HEK293T (cell line): ENCODE measurements around the gene MRO.

Experiments used
- ARNT ChIP-seq: fragments of 450-650 bp; IDR thresholded peaks from 2 replicates; pipeline ENCODE4 v1.6.1; 2017; ENCODE audit warnings: mild to moderate bottlenecking
- BHLHE40 ChIP-seq: fragments of 450-650 bp; IDR thresholded peaks from 2 replicates; pipeline ENCODE4 v1.6.1; 2016; ENCODE audit warnings: mild to moderate bottlenecking, moderate library complexity, borderline replicate concordance
- CTBP1 ChIP-seq: fragments of 450-650 bp; IDR thresholded peaks from 2 replicates; pipeline ENCODE4 v1.6.1; 2016; ENCODE audit warnings: borderline replicate concordance
- ELF4 ChIP-seq: fragments of 450-650 bp; IDR thresholded peaks from 2 replicates; pipeline ENCODE4 v1.6.1; 2017; ENCODE audit warnings: antibody characterized with exemption
- FOXA1 ChIP-seq: fragments of 450-650 bp; IDR thresholded peaks from 2 replicates; pipeline ENCODE4 v1.6.1; 2016; ENCODE audit warnings: mild to moderate bottlenecking
- FOXK2 ChIP-seq: fragments of 450-650 bp; IDR thresholded peaks from 2 replicates; pipeline ENCODE4 v1.6.1; 2016; ENCODE audit warnings: mild to moderate bottlenecking
- FOXM1 ChIP-seq: fragments of 450-650 bp; IDR thresholded peaks from 2 replicates; pipeline ENCODE4 v1.6.1; 2017; ENCODE audit warnings: mild to moderate bottlenecking, borderline replicate concordance
- HDGF ChIP-seq: fragments of 450-650 bp; IDR thresholded peaks from 2 replicates; pipeline ENCODE4 v1.6.1; 2017; ENCODE audit warnings: antibody characterized with exemption, borderline replicate concordance
- L3MBTL2 ChIP-seq: fragments of 450-650 bp; conservative IDR thresholded peaks from 2 replicates; pipeline ENCODE4 v1.6.1; 2016; ENCODE audit warnings: mild to moderate bottlenecking
- LEF1 ChIP-seq: fragments of 450-650 bp; IDR thresholded peaks from 2 replicates; pipeline ENCODE4 v1.6.1; 2017; ENCODE audit warnings: mild to moderate bottlenecking, borderline replicate concordance
- SP1 ChIP-seq: fragments of 450-650 bp; IDR thresholded peaks from 2 replicates; pipeline ENCODE4 v1.6.1; 2017
- SUZ12 ChIP-seq: fragments of 450-650 bp; IDR thresholded peaks from 2 replicates; pipeline ENCODE4 v1.6.1; 2016; ENCODE audit warnings: mild to moderate bottlenecking
- TARDBP ChIP-seq: fragments of 450-650 bp; IDR thresholded peaks from 2 replicates; pipeline ENCODE4 v1.6.1; 2016
- TF ChIP-seq, protein P1 (sequence below): fragments of 450-650 bp; IDR thresholded peaks from 2 replicates; pipeline ENCODE4 v1.6.1; 2016

DNA sequence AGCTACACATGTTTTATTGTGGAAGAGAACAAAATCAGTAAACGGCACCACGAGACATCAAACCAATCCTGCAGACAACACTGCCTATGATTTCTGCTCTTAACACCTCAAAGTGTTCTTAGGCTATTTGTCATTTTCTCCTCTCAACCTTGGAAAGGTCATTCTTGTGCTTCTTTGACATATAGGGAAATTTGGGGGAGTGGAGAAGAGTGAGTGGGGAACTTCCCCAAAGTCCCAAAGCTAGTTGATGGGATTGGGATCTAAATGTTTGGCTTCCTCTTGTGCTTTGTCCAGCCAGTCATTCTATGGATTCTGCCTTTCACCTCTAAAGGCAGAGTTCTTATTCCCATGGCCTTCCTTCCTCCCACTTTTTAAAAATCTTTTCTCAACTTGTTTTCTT is 5.8 kb upstream of the MRO start:
- TF ChIP-seq HDGF, result no peak
- TF ChIP-seq ELF4, result no peak
- no peak for TF ChIP-seq SUZ12
- TF ChIP-seq FOXM1, result no peak
- no peak for TF ChIP-seq FOXK2
- no peak for TF ChIP-seq SP1
- no peak for TF ChIP-seq BHLHE40
- TF ChIP-seq LEF1, result no peak
- no peak for TF ChIP-seq CTBP1
- TF ChIP-seq ARNT, result no peak
- TF ChIP-seq L3MBTL2, result no peak
- TF ChIP-seq TARDBP, result no peak
- TF ChIP-seq, protein P1, sequence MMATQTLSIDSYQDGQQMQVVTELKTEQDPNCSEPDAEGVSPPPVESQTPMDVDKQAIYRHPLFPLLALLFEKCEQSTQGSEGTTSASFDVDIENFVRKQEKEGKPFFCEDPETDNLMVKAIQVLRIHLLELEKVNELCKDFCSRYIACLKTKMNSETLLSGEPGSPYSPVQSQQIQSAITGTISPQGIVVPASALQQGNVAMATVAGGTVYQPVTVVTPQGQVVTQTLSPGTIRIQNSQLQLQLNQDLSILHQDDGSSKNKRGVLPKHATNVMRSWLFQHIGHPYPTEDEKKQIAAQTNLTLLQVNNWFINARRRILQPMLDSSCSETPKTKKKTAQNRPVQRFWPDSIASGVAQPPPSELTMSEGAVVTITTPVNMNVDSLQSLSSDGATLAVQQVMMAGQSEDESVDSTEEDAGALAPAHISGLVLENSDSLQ, result no peak
- TF ChIP-seq FOXA1, result no peak
